Fibroblast of lung (primary cell): ENCODE data around the gene IGIP. TPM values are rescaled to one million over a fixed set of nuclear protein-coding genes. Genes with fewer than 3 reads are reported as not detected.
A peak's percentile ranks its signal among the peaks of the same experiment; 100 is the strongest.

ENCODE experiments used
- DNase-seq, 2 donors: peaks; one replicate each; pipeline versions ENCODE4 v3.0.0 to v3.0.0-alpha.2; 2010; ENCODE audit warnings: low read depth in 2 of 2
- H2AFZ ChIP-seq: 2 replicates; pipeline ENCODE4 v1.5.1; 2012; ENCODE audit warnings: low read length, control low read depth, inconsistent platforms
- H3K27ac ChIP-seq: 2 replicates; pipeline ENCODE4 v1.5.1; 2011; ENCODE audit warnings: low read length, control low read depth; ENCODE audit not compliant: insufficient read depth
- H3K27me3 ChIP-seq: 2 replicates; pipeline ENCODE4 v1.5.1; 2011; ENCODE audit warnings: mild to moderate bottlenecking, low read length; ENCODE audit not compliant: control insufficient read depth, insufficient read depth
- H3K36me3 ChIP-seq: 2 replicates; pipeline ENCODE4 v1.5.1; 2011; ENCODE audit warnings: low read length; ENCODE audit not compliant: control insufficient read depth, insufficient read depth
- H3K4me1 ChIP-seq: 2 replicates; pipeline ENCODE4 v1.5.1; 2011; ENCODE audit warnings: low read length; ENCODE audit not compliant: control insufficient read depth, insufficient read depth; ENCODE audit errors: extremely low read depth
- H3K4me2 ChIP-seq: 2 replicates; pipeline ENCODE4 v1.5.1; 2011; ENCODE audit warnings: low read length, control low read depth; ENCODE audit not compliant: insufficient read depth; ENCODE audit errors: extremely low read depth
- H3K4me3 ChIP-seq, 4 experiments: fragments of 200-600 bp in 1 of 4; sonication (generic) in 1 of 4; replicated peaks in 1 of 4; 2 replicates each; pipeline ENCODE4 v1.5.1; 2011 to 2016; ENCODE audit warnings: low read length in 4 of 4, low read depth in 3 of 4, mild to moderate bottlenecking in 3 of 4, control low read depth in 2 of 4, inconsistent platforms in 1 of 4, mixed read lengths in 1 of 4; ENCODE audit not compliant: insufficient read depth in 1 of 4; ENCODE audit errors: control extremely low read depth in 1 of 4
- H3K79me2 ChIP-seq: 2 replicates; pipeline ENCODE4 v1.5.1; 2012; ENCODE audit warnings: mild to moderate bottlenecking, low read length, inconsistent platforms; ENCODE audit not compliant: control insufficient read depth, insufficient read depth
- H3K9ac ChIP-seq: 2 replicates; pipeline ENCODE4 v1.5.1; 2011; ENCODE audit warnings: mild to moderate bottlenecking, low read length, control low read depth; ENCODE audit not compliant: insufficient read depth
- H3K9me3 ChIP-seq: 2 replicates; pipeline ENCODE4 v1.5.1; 2012; ENCODE audit warnings: low read depth, low read length; ENCODE audit not compliant: control insufficient read depth, insufficient read depth
- H4K20me1 ChIP-seq: 2 replicates; pipeline ENCODE4 v1.5.1; 2011; ENCODE audit warnings: low read length; ENCODE audit not compliant: control insufficient read depth, insufficient read depth; ENCODE audit errors: extremely low read depth
- CTCF ChIP-seq, 2 donors: IDR thresholded peaks in 1 of 2; conservative IDR thresholded peaks in 1 of 2; 1 replicate in 1 of 2; 2 replicates in 1 of 2; pipeline ENCODE4 v1.5.1; 2011 to 2012; ENCODE audit warnings: low read length in 2 of 2, control low read depth in 1 of 2, inconsistent platforms in 1 of 2, low read depth in 1 of 2, mild to moderate bottlenecking in 1 of 2
- EZH2 ChIP-seq: IDR thresholded peaks from 2 replicates; pipeline ENCODE4 v1.5.1; 2012; ENCODE audit warnings: low read length, control low read depth, mild to moderate bottlenecking; ENCODE audit errors: missing control alignments
- polyA plus RNA-seq, 2 donors: library from polyadenylated mRNA; depleted of rRNA in 1 of 2; stranded (reverse) in 1 of 2; unstranded in 1 of 2; fragments of >200 nt; gene quantifications; 2 replicates each; pipeline ENCODE4 v1.2.1, GENCODE V29; 2011 to 2012; ENCODE audit warnings: missing spikeins in 1 of 2
- total RNA-seq: library from RNA; depleted of rRNA; stranded (reverse); fragments of >200 nt; gene quantifications from 2 replicates; pipeline ENCODE4 v1.2.1, GENCODE V29; 2014

IGIP gene
- total and polyA plus RNA-seq, 2 donors (not counting 1 experiment from before 2014, with no cell fraction given) = 3.8 to 11.7 TPM

- no peaks in the 10 kb centered on the region for H3K27me3 ChIP-seq
- H2AFZ ChIP-seq = no peak overlapping the region
- H3K4me1 ChIP-seq = peaks cover 4% of the 10 kb centered on the region
- H3K4me2 ChIP-seq = peak overlapping the region; percentile 90
- no peaks in the 10 kb centered on the region for H4K20me1 ChIP-seq
- no peaks in the 10 kb centered on the region for H3K36me3 ChIP-seq
- H3K9me3 ChIP-seq = no peaks in the 10 kb centered on the region
- peak overlapping the region; percentile 80 for H3K27ac ChIP-seq
- DNase-seq = peak in 1 of 2 donors; percentile 18
- H3K9ac ChIP-seq = no peak overlapping the region
- no peak for TF ChIP-seq CTCF (conservative IDR thresholded peaks at IDR 0.05 in 1 of 2, IDR thresholded peaks at IDR 0.05 in 1 of 2; ENCODE audit: low read depth in 1 of 2, low read length in 2 of 2)
- TF ChIP-seq EZH2 = no peak
- H3K79me2 ChIP-seq = peaks cover 55% of the 10 kb centered on the region
- peak overlapping the region; percentile 69 to 86 (median 80) for H3K4me3 ChIP-seq
Observed at GRCh38 chr5:140109018-140109758, 16.5 kb upstream of the IGIP start.

GRCh38 chr5:140109759-140110645 is 15.7 kb upstream of the IGIP start:
- no peak overlapping the region for H3K27ac ChIP-seq
- DNase-seq = peak in 1 of 2 donors; percentile 33
- peaks cover 63% of the 10 kb centered on the region for H3K79me2 ChIP-seq
- no peaks in the 10 kb centered on the region for H4K20me1 ChIP-seq
- no peaks in the 10 kb centered on the region for H3K27me3 ChIP-seq
- H3K4me2 ChIP-seq = peak overlapping the region; percentile 90
- peaks cover 4% of the 10 kb centered on the region for H3K4me1 ChIP-seq
- no peak overlapping the region for H2AFZ ChIP-seq
- no peaks in the 10 kb centered on the region for H3K9me3 ChIP-seq
- no peak overlapping the region for H3K9ac ChIP-seq
- no peak for TF ChIP-seq EZH2
- TF ChIP-seq CTCF (conservative IDR thresholded peaks at IDR 0.05 in 1 of 2, IDR thresholded peaks at IDR 0.05 in 1 of 2; ENCODE audit: low read depth in 1 of 2, low read length in 2 of 2) = no peak
- H3K36me3 ChIP-seq = no peaks in the 10 kb centered on the region
- H3K4me3 ChIP-seq = peak overlapping the region in 3 of 4 experiments; percentile 75 to 86 (median 85)

GRCh38 chr5:140110646-140110957 is 15.1 kb upstream of the IGIP start:
- H4K20me1 ChIP-seq = no peaks in the 10 kb centered on the region
- peaks cover 67% of the 10 kb centered on the region for H3K79me2 ChIP-seq

More at GRCh38 chr5:140110646-140110957, 15.1 kb upstream of the IGIP start:
- H3K4me2 ChIP-seq = no peak overlapping the region
- H3K27me3 ChIP-seq = no peaks in the 10 kb centered on the region
- peak in 1 of 2 donors; percentile 16 for DNase-seq
- H2AFZ ChIP-seq = no peak overlapping the region
- no peak overlapping the region for H3K9ac ChIP-seq
- H3K9me3 ChIP-seq = no peaks in the 10 kb centered on the region
- H3K36me3 ChIP-seq = no peaks in the 10 kb centered on the region
- H3K4me3 ChIP-seq = no peak overlapping the region
- no peak overlapping the region for H3K27ac ChIP-seq
- H3K4me1 ChIP-seq = peaks cover 4% of the 10 kb centered on the region
- TF ChIP-seq CTCF (conservative IDR thresholded peaks at IDR 0.05 in 1 of 2, IDR thresholded peaks at IDR 0.05 in 1 of 2; ENCODE audit: low read depth in 1 of 2, low read length in 2 of 2) (no peak), EZH2 (no peak)
